ENCODE results near the gene CYP26A1.
A peak's percentile ranks its signal among the peaks of the same experiment; 100 is the strongest.

The CYP26A1 gene, protein sequence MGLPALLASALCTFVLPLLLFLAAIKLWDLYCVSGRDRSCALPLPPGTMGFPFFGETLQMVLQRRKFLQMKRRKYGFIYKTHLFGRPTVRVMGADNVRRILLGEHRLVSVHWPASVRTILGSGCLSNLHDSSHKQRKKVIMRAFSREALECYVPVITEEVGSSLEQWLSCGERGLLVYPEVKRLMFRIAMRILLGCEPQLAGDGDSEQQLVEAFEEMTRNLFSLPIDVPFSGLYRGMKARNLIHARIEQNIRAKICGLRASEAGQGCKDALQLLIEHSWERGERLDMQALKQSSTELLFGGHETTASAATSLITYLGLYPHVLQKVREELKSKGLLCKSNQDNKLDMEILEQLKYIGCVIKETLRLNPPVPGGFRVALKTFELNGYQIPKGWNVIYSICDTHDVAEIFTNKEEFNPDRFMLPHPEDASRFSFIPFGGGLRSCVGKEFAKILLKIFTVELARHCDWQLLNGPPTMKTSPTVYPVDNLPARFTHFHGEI

GRCh38 chr10:93073539-93074146 is at the start of gene CYP26A1:
TSS of gene CYP26A1 (plus strand) at chr10:93073893. CDS start at chr10:93073935, 42 bp downstream.
- peak; percentile 68 for DNase-seq

DNA sequence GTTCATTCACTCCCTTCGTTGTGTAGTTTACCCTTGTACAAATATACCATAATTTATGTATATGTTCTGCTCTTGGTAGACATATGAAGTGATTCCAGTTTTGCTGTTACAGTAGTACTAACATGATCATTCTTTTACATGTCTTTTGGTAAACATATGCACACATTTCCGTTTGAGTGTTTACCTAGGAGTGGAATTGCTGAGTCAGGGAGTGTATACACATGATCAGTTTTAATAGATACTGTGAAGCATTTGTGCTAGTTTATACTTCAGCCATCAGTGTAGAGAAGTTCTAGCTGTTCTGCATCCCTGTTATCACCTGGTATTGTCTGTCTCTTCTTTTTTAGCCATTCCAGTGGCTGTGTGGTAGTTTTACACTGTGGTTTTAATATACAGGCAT is 47.6 kb upstream of the CYP26A1 start:
- no peak for DNase-seq

- DNase-seq, result no peak
Measured at GRCh38 chr10:93027508-93027907, 46.2 kb upstream of the CYP26A1 start.

- no peak for DNase-seq
Measured at GRCh38 chr10:93028883-93029282, 44.8 kb upstream of the CYP26A1 start.

- DNase-seq, result no peak
Measured at GRCh38 chr10:93030409-93030808, 43.3 kb upstream of the CYP26A1 start.

DNA sequence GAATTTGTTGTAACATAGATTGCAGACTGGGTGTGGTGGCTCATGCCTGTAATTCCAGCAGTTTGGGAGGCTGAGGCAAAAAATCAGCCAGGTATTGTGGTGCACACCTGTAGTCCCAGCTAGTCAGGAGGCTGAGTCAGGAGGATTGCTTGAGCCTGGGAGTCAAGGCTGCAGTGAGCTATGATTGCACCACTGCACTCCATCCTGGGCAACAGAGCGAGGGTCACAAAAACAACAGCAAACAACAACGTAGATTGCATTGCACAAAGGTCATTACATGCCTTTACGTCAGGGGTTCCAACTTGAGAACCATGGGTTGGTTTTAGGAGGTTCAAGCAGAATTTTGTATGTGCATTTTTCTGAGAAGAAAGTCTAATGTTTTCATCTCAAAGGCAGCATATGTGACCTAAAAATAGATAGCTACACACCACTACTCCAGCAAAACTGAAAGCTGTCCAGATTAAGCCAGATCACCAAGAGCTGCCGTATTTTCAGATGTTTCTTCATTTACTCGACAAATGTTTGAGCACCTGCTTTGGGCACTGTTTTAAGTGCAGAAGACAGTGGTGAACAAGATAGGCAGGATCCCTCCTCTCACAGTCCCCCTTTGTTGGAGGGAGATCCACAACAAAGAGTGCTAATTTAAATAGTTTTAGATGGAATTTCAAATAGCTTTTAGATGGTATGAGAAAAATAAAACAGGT is 41.4 kb upstream of the CYP26A1 start:
- no peak for DNase-seq

DNA sequence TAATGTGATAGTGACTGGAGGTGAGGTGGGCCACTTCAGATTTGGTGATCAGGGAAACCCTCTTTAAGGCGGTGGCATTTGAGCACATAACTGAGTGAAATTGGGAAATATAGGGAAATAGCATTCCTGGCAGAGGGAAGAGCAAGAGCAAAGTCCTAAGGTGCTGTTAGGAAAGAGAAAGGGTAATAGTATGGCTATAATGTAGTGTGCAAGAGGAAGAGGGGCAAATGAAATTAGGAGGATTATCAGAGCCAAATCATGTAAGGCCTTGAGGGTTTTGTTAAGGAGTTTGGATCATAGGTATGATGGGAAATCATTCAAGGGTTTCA is 40.9 kb upstream of the CYP26A1 start:
- no peak for DNase-seq

GRCh38 chr10:93034426-93034825 is 39.3 kb upstream of the CYP26A1 start:
- DNase-seq, result no peak

GRCh38 chr10:93039110-93039509 is 34.6 kb upstream of the CYP26A1 start:
- no peak for DNase-seq

DNA sequence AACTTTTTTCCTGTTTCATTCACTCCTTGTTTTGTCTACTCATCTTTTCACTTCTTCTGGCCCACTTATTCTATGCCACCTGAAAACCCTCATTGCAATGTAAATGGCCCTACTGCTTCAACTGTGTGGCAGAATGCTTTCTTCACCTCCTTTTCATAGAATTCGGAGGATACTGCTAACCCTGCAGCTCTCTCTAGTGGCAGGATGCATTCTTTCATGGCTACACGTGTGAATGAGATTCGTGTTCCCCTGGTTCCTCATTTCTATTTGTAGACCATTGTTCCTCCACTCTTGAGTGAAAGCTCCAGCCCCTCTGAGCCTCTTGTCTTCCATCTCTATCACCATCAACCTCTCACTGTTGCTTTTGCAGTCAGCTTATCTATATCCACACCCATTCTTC is 34.0 kb upstream of the CYP26A1 start:
- DNase-seq, result peak; percentile 4

DNA sequence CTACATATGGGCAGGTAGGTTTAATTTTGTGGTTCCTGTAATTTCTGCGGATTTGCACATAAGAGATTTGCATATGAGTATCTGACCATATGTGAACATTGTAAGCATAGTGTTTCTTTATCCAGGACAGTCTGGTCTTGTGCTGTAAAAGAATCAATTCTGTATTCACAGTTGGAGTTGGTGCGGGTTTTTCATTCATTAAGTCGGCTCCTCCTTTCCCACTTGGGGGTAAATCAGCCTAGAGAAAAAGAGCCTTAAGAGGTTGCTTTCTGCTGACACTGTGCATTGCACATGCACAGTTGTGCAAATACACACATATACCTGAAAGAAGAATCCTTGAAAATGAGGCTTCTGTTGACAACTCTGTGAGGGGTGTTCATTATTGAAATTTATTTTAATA is 19.2 kb upstream of the CYP26A1 start:
- no peak for DNase-seq

DNA sequence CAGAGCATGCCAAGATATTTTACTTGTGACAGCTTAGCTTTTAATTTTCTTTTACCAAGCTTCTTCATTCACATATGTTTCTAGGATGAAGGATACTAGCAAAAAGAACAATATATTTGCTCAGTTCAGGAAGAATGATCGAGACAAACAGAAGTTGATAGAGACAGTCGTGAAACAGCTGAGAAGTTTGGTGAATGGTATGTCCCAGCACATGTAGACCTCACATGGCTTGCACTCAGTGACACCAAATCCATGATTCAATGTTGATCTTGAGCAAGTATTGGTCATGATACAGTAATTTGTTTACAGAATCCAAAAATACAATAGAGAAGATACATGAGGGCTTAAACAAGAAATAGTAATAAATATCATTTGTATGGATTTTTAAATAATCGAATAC is 15.6 kb upstream of the CYP26A1 start:
- DNase-seq, result no peak

DNA sequence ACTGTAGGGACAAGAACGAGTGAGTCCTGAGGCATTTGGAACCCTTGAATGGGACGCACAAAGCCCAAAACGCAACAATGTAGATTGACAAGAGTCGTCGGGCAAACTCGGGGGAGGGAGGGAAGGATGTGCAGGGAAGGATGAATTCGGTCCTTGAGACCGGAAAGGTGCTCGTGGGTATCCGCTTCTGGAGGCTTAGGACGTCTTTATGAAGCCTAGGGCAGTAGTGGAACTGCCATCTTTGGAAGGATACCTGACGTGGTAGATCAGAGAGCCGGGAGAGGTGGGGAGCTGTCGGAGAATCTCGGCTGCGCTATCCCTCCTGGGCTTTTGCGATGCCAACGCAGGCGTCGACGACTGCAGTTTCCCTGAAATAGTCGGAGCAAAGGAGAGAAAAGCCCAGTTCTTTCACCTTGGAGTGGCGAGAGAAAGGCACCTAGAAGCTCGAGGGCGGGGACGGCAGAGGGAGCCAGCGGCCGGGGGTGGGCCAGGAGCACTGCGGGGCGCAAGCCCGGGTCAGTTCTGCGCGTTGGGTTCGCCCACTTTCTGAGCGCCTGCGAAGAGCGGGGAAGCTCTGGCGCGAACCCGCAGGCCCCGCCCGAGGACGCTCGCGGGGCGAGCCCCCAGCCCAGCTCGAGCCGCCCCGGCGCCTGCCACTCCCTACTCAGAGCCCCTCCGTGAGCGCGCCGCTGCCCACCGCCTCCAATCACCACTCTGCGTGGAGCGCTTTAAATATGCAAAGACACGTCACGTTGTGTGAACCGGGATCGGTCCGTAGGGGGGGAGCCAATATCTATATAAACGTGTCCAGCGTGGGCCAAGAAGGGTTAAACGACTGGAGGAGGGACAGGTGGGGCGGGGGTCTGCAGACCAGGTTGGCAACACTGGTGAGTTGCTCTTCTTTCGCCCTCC is 13.5 kb upstream of the CYP26A1 start, which contains the start of gene CYP26C1:
Gene CYP26C1 (plus strand): TSS at position 824 of the 912 bp plus-strand sequence. CDS start 466 bp downstream, outside the sequence.
- no peak for DNase-seq

- no peak for DNase-seq
Measured at GRCh38 chr10:93060887-93061593, 12.7 kb upstream of the CYP26A1 start.

- DNase-seq, result no peak
Measured at GRCh38 chr10:93061594-93062513, 11.8 kb upstream of the CYP26A1 start.

GRCh38 chr10:93062514-93063143 is 11.1 kb upstream of the CYP26A1 start:
- no peak for DNase-seq

- no peak for DNase-seq
Measured at GRCh38 chr10:93063144-93063976, 10.3 kb upstream of the CYP26A1 start.

GRCh38 chr10:93063977-93064660 is 9.6 kb upstream of the CYP26A1 start:
- no peak for DNase-seq
